Spinal cord (tissue), 10 donors: ENCODE data around the gene SLC35B3. TPM values are rescaled to one million over a fixed set of nuclear protein-coding genes. Genes with fewer than 3 reads are reported as not detected.
"Not testable (repeated sequence)": the region's sequence is repeated elsewhere in the genome, so short reads cannot be mapped to it uniquely, and the experiment has no call there.

Experiments
- DNase-seq, 6 donors: peaks; one replicate each; pipeline versions ENCODE4 v3.0.0 to v3.0.0-alpha.2; 2013 to 2015; ENCODE audit warnings: low spot score in 6 of 6, low read depth in 4 of 6
- H3K27ac ChIP-seq: one replicate; pipeline ENCODE4 v1.5.1; 2013; ENCODE audit warnings: low read depth, low read length, control low read depth
- H3K27me3 ChIP-seq: one replicate; pipeline ENCODE4 v1.6.1; 2013; ENCODE audit warnings: low read length; ENCODE audit not compliant: control insufficient read depth, insufficient read depth
- H3K36me3 ChIP-seq: one replicate; pipeline ENCODE4 v1.6.1; 2013; ENCODE audit warnings: low read length; ENCODE audit not compliant: control insufficient read depth, insufficient read depth
- H3K4me1 ChIP-seq: one replicate; pipeline ENCODE4 v1.6.1; 2013; ENCODE audit warnings: low read length; ENCODE audit not compliant: control insufficient read depth, insufficient read depth
- H3K4me3 ChIP-seq: one replicate; pipeline ENCODE4 v1.5.1; 2013; ENCODE audit warnings: low read depth, low read length, control low read depth
- H3K9me3 ChIP-seq: one replicate; pipeline ENCODE4 v1.6.1; 2013; ENCODE audit warnings: low read length; ENCODE audit not compliant: control insufficient read depth, insufficient read depth
- WGBS: methylation state at CpG from one replicate; pipeline ENCODE4 v1.1.5; 2013; ENCODE audit warnings: missing lambda C conversion rate; ENCODE audit not compliant: insufficient coverage; 5-methylcytosine and 5-hydroxymethylcytosine counted together
- polyA plus RNA-seq, 2 donors: library from polyadenylated mRNA; unstranded; fragments of 120-200 nt; gene quantifications; one replicate each; pipeline ENCODE4 v1.2.1, GENCODE V29; 2013; ENCODE audit not compliant: insufficient read length in 2 of 2
- total RNA-seq, 2 donors: library from RNA; depleted of rRNA in 1 of 2; stranded (reverse); fragments of 120-200 nt in 1 of 2; fragments of >200 nt in 1 of 2; gene quantifications; one replicate each; pipeline versions ENCODE4 v1.2.3 to v1.2.4, GENCODE V29; 2013 to 2014
- donor health status: healthy.

Gene SLC35B3
- total and polyA plus RNA-seq, 4 donors: 13.9 to 21.9 (median 19.8) TPM

DNA sequence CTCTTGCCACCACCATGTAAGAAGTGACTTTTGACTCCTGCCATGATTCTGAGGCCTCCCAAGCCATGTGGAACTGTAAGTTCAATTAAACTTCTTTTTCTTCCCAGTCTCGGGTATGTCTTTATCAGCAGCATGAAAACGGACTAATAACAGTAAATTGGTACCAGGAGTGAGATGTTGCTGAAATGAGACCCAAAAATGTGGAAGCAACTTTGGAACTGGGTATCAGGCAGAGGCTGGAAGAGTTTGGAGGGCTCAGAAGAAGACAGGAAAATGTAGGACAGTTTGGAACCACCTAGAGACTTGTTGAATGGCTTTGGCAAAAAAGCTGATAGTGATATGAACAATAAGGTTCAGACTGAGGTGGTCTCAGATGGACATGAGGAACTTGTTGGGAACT, 8.8 kb downstream of the SLC35B3 start:
- 95% methylated on average over 2 of the region's 2 CpGs for WGBS
- H3K36me3 ChIP-seq, H3K27ac ChIP-seq: not testable (repeated sequence)

DNA sequence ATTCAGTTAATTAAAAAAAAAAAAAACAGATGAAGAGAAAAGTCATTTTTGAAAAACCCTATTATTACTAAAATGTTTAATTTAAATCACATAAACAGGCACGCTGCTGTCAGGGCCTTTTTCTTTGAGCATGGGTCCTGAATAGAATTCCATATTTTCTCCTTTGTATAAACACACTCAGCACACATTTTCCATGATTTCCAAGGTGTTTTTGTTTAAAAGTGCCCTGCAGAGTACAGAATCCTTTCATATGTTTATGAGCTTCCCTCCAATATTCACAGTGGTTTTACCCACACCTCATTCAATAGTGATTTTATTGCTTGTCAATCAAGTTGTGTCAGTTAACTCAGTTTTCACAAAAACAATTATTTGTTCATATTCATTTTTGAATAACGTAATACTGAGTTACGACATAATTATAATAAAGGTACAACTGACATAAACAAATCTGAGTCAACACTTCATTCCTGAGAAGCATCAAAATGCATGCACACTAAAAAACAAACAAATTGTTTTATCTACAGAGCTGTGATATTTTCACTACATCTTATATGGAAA, 15.2 kb downstream of the SLC35B3 start:
- no peaks in the 10 kb centered on the region for H3K4me1 ChIP-seq
- H3K27me3 ChIP-seq: no peaks in the 10 kb centered on the region
- H3K36me3 ChIP-seq: peaks cover 6% of the 10 kb centered on the region
- no peak overlapping the region for H3K27ac ChIP-seq
- H3K9me3 ChIP-seq: no peaks in the 10 kb centered on the region
- no peak overlapping the region for H3K4me3 ChIP-seq
- no CpG with 5 or more reads among the region's 3 CpGs for WGBS
- DNase-seq: no peak

More for the DNA sequence above, 8.8 kb downstream of the SLC35B3 start:
- H3K4me1 ChIP-seq, DNase-seq, H3K9me3 ChIP-seq, H3K4me3 ChIP-seq, H3K27me3 ChIP-seq: not testable (repeated sequence)

DNA sequence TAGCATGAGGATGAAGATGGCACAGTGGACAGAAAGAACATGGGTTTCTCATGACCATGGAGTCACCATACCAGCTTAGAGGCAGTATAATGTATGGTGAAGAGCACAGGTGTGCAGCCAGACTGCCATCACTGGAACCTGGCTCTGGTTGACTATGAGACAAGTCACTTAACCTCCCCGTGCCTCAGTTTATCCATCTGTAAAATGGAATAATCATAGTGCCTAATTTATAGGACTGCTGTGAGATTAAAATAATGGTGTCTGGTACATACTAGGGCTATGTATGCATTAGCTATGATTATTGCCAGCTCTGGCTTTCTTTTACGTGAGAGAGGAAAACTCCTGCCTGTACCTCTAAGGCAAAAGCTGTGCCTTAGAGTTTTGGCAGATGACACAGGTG, 19.4 kb downstream of the SLC35B3 start:
- H3K36me3 ChIP-seq: peaks cover 8% of the 10 kb centered on the region
- DNase-seq: no peak
- H3K4me3 ChIP-seq: no peak overlapping the region
- H3K4me1 ChIP-seq: no peaks in the 10 kb centered on the region
- H3K27me3 ChIP-seq: no peaks in the 10 kb centered on the region
- H3K27ac ChIP-seq: no peak overlapping the region
- 100% methylated on average over 1 of the region's 2 CpGs for WGBS
- H3K9me3 ChIP-seq: no peaks in the 10 kb centered on the region

- no peaks in the 10 kb centered on the region for H3K4me1 ChIP-seq
- no peak overlapping the region for H3K27ac ChIP-seq
- DNase-seq: no peak
- H3K36me3 ChIP-seq: peaks cover 10% of the 10 kb centered on the region
- H3K9me3 ChIP-seq: no peaks in the 10 kb centered on the region
- 85% methylated on average over 2 of the region's 3 CpGs for WGBS
- no peak overlapping the region for H3K4me3 ChIP-seq
- H3K27me3 ChIP-seq: no peaks in the 10 kb centered on the region
These were observed 20.1 kb downstream of the SLC35B3 start for GRCh38 chr6:8415280-8415679.

GRCh38 chr6:8414844-8415243, 20.5 kb downstream of the SLC35B3 start:
- Histone ChIP-seq H3K9me3 (no peaks in the 10 kb centered on the region), H3K27me3 (no peaks in the 10 kb centered on the region), H3K36me3 (peaks cover 12% of the 10 kb centered on the region), H3K27ac (no peak overlapping the region), H3K4me3 (no peak overlapping the region), H3K4me1 (no peaks in the 10 kb centered on the region)
- no peak for DNase-seq
- no CpG with 5 or more reads among the region's 3 CpGs for WGBS

DNA sequence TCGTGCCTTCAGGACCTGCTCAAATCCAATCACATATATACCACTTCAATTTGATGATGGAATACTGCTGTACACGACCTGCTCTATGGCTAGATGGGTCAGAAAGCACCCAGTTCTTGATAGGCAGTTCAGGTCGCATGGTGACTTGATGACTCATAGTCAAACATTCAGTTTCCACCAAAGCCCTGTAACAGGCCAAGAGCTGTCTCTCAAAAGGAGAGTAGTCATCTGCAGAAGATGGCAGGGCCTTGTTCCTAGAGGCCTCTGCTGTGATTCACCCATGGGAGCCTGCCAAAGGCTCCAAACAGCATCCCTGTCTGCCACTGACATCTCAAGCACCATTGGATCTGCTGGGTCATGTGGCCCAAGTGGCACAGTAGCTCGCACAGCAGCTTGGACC, 29.4 kb downstream of the SLC35B3 start:
- H3K4me1 ChIP-seq, H3K27me3 ChIP-seq, H3K36me3 ChIP-seq, H3K27ac ChIP-seq, DNase-seq, H3K4me3 ChIP-seq, H3K9me3 ChIP-seq: not testable (repeated sequence)
- 84% methylated on average over 3 of the region's 4 CpGs for WGBS

GRCh38 chr6:8402546-8402945, 32.8 kb downstream of the SLC35B3 start:
- Histone ChIP-seq H3K27me3 (no peaks in the 10 kb centered on the region), H3K36me3 (no peaks in the 10 kb centered on the region), H3K9me3 (no peaks in the 10 kb centered on the region), H3K27ac (no peak overlapping the region), H3K4me1 (no peaks in the 10 kb centered on the region), H3K4me3 (no peak overlapping the region)
- no peak for DNase-seq
- WGBS: 100% methylated on average over 1 of the region's 1 CpG

DNA sequence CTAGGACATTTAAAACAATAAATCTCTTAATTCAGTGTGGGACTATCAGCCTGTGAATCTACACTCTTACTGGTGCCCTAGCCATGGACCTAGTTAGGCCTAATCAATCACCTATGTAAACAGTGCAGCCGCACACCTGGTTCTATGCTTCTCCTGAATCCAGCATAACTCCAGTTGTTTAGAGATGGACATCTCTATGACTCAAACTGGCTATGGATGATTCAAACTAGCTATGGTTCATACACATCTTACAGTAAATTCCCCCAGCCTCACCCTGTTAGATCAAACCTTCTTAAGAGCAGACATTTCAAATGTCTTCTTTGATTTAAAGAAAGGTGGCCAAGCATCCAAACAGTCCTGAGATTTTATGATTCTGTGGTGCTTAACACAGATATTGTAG, 34.7 kb downstream of the SLC35B3 start:
- Histone ChIP-seq H3K36me3 (no peaks in the 10 kb centered on the region), H3K9me3 (no peaks in the 10 kb centered on the region), H3K4me1 (no peaks in the 10 kb centered on the region), H3K27me3 (no peaks in the 10 kb centered on the region), H3K27ac (no peak overlapping the region), H3K4me3 (no peak overlapping the region)
- WGBS: 100% methylated on average over 1 of the region's 1 CpG
- no peak for DNase-seq

GRCh38 chr6:8392569-8392968, 42.8 kb downstream of the SLC35B3 start:
- no peaks in the 10 kb centered on the region for H3K27me3 ChIP-seq
- no peaks in the 10 kb centered on the region for H3K9me3 ChIP-seq
- no peak for DNase-seq
- no peaks in the 10 kb centered on the region for H3K36me3 ChIP-seq
- WGBS: no CpG with 5 or more reads among the region's 2 CpGs
- no peak overlapping the region for H3K27ac ChIP-seq
- H3K4me3 ChIP-seq: no peak overlapping the region
- H3K4me1 ChIP-seq: no peaks in the 10 kb centered on the region

DNA sequence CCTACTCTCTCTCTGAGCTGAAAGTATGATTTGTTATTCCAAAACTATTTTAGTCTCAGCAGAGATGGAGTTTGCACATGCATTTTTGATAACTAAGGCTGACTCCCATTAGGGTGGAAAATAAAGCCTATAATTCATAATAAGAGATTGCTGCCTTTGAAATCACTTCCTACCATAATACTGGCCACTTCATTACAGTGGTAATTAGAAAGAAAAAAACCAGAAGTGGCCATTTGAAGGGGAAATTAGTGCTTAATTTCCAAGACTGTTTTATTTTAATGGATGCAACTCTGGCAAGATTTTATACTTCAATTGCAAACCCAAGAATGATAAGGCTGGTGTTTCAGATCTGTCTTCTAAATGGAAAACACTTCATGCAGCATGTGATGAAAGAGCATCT, 43.4 kb downstream of the SLC35B3 start:
- H3K4me1 ChIP-seq: no peaks in the 10 kb centered on the region
- no peaks in the 10 kb centered on the region for H3K27me3 ChIP-seq
- H3K36me3 ChIP-seq: no peaks in the 10 kb centered on the region
- H3K4me3 ChIP-seq: no peak overlapping the region
- H3K9me3 ChIP-seq: no peaks in the 10 kb centered on the region
- peak in 1 of 6 donors; percentile 26 for DNase-seq
- H3K27ac ChIP-seq: no peak overlapping the region
